Measurements from ENCODE around the gene MSI2.

DNA sequence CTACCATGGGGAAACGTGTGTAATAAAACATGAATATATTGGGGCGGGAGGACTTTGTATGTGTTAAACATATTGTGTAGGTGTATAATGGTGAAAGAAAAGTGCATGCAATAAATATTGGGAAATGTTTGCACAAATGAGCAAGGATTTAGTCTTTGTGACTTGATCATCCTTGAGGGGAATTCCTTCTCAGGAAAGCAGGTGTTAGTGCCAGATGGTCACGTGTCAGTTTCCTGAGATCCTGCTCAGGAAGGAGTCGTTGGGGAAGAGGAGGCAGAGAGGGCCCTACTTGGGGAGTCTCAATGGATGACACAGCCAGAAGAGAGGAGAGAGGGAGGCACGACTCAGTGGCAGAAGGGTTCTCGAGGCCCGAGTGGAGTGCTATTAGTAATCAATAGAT, 53.2 kb downstream of the MSI2 start:
- TF ChIP-seq POLR2A (IDR thresholded peaks at IDR 0.05; ENCODE audit: low read depth, low read length) (no peak), POLR2AphosphoS5 (IDR thresholded peaks at IDR 0.05; ENCODE audit: low read depth, low read length) (no peak)
